Epithelial cell of alveolus of lung (primary cell): ENCODE measurements around the gene COL4A1. TPM values are rescaled to one million over a fixed set of nuclear protein-coding genes. Genes with fewer than 3 reads are reported as not detected.

Experiments used
- total RNA-seq: library from RNA; depleted of rRNA; stranded (reverse); fragments of >200 nt; gene quantifications from 2 replicates; pipeline ENCODE4 v1.2.1, GENCODE V29; 2015

The COL4A1 gene
- 318 and 988 TPM in 2 replicates for total RNA-seq

DNA sequence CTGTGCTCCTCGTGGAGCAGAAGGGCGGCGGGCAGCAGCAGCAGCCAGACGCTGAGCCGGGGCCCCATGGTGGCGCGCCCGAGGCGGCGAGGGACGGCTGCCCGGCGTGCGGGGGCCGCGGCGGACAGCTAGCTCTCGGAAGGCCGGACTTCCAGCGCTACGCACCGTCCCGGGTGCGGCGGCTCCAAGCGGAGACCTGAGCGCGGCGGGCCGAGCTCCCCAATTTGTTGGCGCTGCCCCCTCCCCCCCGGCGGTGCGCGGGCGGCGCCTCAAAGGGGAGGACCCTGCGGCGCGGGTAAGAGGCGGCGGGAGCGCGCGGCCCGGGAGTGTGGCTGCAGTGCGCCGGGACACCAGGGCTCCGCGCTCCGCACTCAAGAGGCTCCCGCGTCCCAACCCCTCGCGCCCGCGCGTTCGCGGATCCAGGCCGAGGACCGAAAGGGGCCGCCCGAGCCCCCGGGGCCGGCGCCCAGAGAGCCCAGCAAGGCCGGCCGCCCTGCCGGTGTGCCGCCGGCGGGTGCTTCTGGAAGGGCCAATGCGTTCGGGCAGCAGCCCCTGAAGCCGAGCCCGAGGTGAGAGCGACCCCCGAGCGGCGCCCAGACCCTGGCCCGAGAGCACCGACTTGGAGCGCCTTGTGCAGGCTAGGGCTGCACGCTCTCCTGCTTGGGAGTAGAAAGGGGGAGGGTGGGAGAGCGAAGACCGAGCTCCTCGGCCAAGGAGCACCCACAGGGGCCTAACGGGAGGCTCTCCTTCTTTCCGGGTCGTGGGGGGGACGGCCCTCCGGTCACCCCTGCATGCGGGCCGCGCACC lies at the start of gene COL4A1, which contains the start of gene COL4A2:
Gene COL4A1, minus strand, starts transcription at position 198 of the 807 bp plus-strand sequence. Its CDS starts 130 bp downstream, at position 68.
Gene COL4A2, plus strand, starts transcription at position 325 of the 807 bp plus-strand sequence. CDS start 620 bp downstream, outside the sequence.

Other genes starting within 250 kb of the COL4A1 start
- 511 and 764 TPM in 2 replicates for gene COL4A2, start 127 bp upstream of the COL4A1 start, total RNA-seq